Measurements from ENCODE around the gene ALDOA.

DNA sequence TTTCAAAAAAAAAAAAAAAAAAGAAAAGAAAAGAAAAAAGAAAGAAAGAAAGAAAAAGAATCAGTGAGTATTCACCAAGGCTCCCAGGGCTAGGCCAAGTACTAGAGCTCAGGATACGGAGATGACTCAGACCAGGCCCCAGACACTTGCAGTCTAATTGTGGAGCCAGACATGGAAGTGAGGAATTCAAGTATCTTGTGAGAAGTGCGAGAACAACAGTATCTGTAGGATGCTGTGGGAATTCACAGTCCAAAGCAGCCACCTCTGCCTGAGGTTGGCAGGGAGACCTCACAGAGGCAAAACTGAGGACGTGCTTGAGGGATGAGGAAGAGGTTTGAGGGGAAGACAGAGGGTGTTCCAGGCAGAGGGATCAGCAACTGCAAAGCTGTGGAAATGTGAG lies 14.0 kb upstream of the ALDOA start:
- TF ChIP-seq CTCF (IDR thresholded peaks at IDR 0.05) (no peak), POLR2A (IDR thresholded peaks at IDR 0.05) (no peak)
